ENCODE measurements around the gene PIGU.

The PIGU gene

DNA sequence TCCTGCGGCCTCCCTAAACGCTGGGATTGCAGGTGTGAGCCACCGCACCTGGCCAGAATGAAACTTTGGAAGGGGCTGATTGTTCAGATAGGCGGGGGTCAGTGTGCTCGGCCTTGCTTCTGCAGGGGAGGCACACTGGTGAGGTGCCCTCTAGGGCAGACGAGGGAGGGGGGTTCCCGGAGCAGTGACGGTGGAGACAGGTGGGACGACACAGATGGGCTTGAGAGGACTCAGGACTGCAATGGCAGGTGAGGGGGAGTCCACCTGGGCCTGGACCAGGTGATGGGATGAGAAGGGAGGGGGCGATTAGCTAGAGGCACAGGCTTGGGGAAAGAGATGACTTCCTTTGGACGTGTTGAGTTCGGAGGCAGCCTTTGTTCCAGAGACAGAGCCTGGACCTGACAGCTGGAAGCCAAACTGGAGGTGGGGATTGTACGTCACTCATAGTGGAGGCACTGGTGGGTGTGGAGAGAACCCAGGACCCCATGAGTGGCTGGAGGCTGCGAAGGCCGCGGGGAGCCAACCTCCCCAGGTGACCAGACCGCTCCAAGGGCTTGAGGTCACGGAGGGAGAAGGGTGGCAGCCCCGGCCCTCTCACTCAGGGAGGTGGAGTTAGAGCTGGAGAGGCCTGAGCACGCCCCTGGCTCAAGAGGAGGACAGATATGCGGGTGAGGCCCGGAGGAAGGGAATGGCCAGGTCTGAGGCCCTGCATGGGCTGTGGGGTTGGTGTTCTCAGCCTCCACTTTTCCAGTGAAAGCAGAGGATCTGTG, 128.9 kb downstream of the PIGU start:
- Histone ChIP-seq H3K18ac (ENCODE audit: low read depth in 1 of 2, low read length in 2 of 2) (no peak overlapping the region), H3K27ac (ENCODE audit: low read length, poor library complexity, severe bottlenecking) (no peak overlapping the region), H2BK12ac (ENCODE audit: low read length in 2 of 2) (no peak overlapping the region), H3K4me2 (ENCODE audit: low read length, poor library complexity, severe bottlenecking) (no peak overlapping the region), H3K79me1 (replicated peaks; ENCODE audit: low read length, poor library complexity, severe bottlenecking) (no peaks in the 10 kb centered on the region), H3K14ac (ENCODE audit: low read length in 2 of 2) (peak overlapping the region in 1 of 2 experiments; percentile 27), H2AFZ (ENCODE audit: low read depth, low read length) (no peak overlapping the region), H3K23ac (ENCODE audit: low read length in 2 of 2) (no peak overlapping the region), H3K4ac (ENCODE audit: low read depth in 1 of 2, low read length in 2 of 2) (no peak overlapping the region), H2BK120ac (ENCODE audit: low read depth, low read length) (no peak overlapping the region), H2BK15ac (ENCODE audit: low read depth, poor library complexity, severe bottlenecking) (no peak overlapping the region), H3K4me1 (ENCODE audit: control insufficient read depth, insufficient read depth, low read depth, low read length) (peaks cover 7% of the 10 kb centered on the region), H3K27me3 (ENCODE audit: control insufficient read depth in 1 of 2, insufficient read depth in 1 of 2, low read length in 2 of 2) (no peaks in the 10 kb centered on the region), H4K8ac (ENCODE audit: low read length) (no peak overlapping the region), H3K36me3 (ENCODE audit: control insufficient read depth in 1 of 2, insufficient read depth in 2 of 2, low read depth in 1 of 2, low read length in 2 of 2) (peaks cover 3 to 5% of the 10 kb centered on the region in 2 experiments), H3K4me3 (ENCODE audit: insufficient read depth in 1 of 2, low read depth in 1 of 2, low read length in 2 of 2) (no peak overlapping the region), H2BK5ac (ENCODE audit: low read depth, low read length, poor library complexity, severe bottlenecking) (no peak overlapping the region), H4K91ac (ENCODE audit: low read length) (no peak overlapping the region), H3K9me3 (ENCODE audit: control insufficient read depth, low read length) (no peaks in the 10 kb centered on the region), H2AK5ac (ENCODE audit: low read length, severe bottlenecking) (no peak overlapping the region), H3K9ac (ENCODE audit: low read length) (no peak overlapping the region)
- DNase-seq, result no peak
- 93% methylated on average over 22 of the region's 22 CpGs for WGBS

DNA sequence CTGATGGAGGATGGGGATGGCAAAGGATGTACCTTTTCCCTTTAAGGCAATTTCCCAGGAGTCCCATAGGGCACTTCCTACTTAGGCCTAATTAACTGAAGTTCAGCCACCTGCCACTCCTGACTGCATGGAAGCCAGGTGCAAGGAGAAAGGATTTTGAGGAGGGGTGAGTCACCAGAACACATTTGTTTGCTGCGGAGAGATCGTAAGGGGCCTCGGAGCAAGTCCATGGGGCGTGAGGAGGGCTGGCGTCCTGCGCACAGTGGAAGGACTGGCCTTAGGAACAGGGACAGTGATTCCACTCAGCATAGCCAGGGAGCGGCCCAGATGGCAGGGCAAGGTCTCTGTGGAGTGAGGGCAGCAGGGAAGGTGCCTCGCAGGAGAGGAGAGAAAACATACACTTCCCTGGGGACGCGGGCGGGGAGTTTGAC, 130.1 kb downstream of the PIGU start:
- H3K36me3 ChIP-seq (ENCODE audit: control insufficient read depth in 1 of 2, insufficient read depth in 2 of 2, low read depth in 1 of 2, low read length in 2 of 2), result peaks cover 11% of the 10 kb centered on the region in 2 experiments
- H3K9me3 ChIP-seq (ENCODE audit: control insufficient read depth, low read length), result no peaks in the 10 kb centered on the region
- H3K4me2 ChIP-seq (ENCODE audit: low read length, poor library complexity, severe bottlenecking), result no peak overlapping the region
- no peak overlapping the region for H3K4ac ChIP-seq (ENCODE audit: low read depth in 1 of 2, low read length in 2 of 2)
- no peak overlapping the region for H3K4me3 ChIP-seq (ENCODE audit: insufficient read depth in 1 of 2, low read depth in 1 of 2, low read length in 2 of 2)
- H3K9ac ChIP-seq (ENCODE audit: low read length), result no peak overlapping the region
- WGBS, result 85% methylated on average over 11 of the region's 11 CpGs
- no peak overlapping the region for H2BK15ac ChIP-seq (ENCODE audit: low read depth, poor library complexity, severe bottlenecking)
- H2BK120ac ChIP-seq (ENCODE audit: low read depth, low read length), result no peak overlapping the region
- no peaks in the 10 kb centered on the region for H3K27me3 ChIP-seq (ENCODE audit: control insufficient read depth in 1 of 2, insufficient read depth in 1 of 2, low read length in 2 of 2)
- no peak overlapping the region for H4K8ac ChIP-seq (ENCODE audit: low read length)
- H3K27ac ChIP-seq (ENCODE audit: low read length, poor library complexity, severe bottlenecking), result no peak overlapping the region
- H3K23ac ChIP-seq (ENCODE audit: low read length in 2 of 2), result no peak overlapping the region
- DNase-seq, result no peak
- no peak overlapping the region for H3K14ac ChIP-seq (ENCODE audit: low read length in 2 of 2)
- no peak overlapping the region for H2BK5ac ChIP-seq (ENCODE audit: low read depth, low read length, poor library complexity, severe bottlenecking)
- H2BK12ac ChIP-seq (ENCODE audit: low read length in 2 of 2), result no peak overlapping the region
- no peak overlapping the region for H2AK5ac ChIP-seq (ENCODE audit: low read length, severe bottlenecking)
- H4K91ac ChIP-seq (ENCODE audit: low read length), result no peak overlapping the region
- H3K18ac ChIP-seq (ENCODE audit: low read depth in 1 of 2, low read length in 2 of 2), result no peak overlapping the region
- H3K79me1 ChIP-seq (replicated peaks; ENCODE audit: low read length, poor library complexity, severe bottlenecking), result peaks cover 3% of the 10 kb centered on the region
- H3K4me1 ChIP-seq (ENCODE audit: control insufficient read depth, insufficient read depth, low read depth, low read length), result peaks cover 7% of the 10 kb centered on the region
- no peak overlapping the region for H2AFZ ChIP-seq (ENCODE audit: low read depth, low read length)

DNA sequence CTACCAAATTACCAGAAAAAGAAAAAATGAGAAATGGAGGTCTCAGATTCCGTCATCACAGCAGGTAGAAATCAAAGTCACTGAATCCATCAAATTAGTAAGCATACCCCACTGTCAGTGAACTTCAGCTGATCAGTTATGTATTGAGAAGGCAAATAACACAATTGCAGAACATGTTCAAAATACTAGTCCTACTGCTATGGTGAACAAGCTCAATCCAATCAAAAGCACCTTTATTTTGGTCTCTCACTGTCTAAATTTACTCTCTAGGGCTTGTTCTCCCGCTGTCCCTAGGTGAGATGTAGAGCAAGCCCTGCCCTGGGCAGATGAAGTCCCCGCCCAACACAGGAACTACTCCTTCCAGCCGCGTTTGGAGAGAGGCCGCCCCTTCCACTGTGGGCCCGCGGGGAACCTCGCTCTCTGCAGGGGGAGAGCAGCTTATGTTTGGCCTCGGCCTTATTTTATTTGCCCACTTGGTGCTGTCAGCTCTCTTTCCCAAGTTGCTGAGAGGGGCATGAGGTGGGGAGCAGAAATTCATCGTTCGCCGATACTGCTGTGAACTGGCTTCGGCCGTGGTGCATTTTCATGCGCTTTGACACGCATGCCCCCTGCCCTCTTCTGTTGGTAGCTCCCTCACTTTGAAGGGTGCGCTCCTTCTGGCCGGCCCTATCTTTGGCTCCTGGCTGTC, 132.6 kb downstream of the PIGU start:
- H4K8ac ChIP-seq (ENCODE audit: low read length), result no peak overlapping the region
- no peak overlapping the region for H3K4ac ChIP-seq (ENCODE audit: low read depth in 1 of 2, low read length in 2 of 2)
- WGBS, result 40% methylated on average over 18 of the region's 19 CpGs
- H2AFZ ChIP-seq (ENCODE audit: low read depth, low read length), result no peak overlapping the region
- H3K4me3 ChIP-seq (ENCODE audit: insufficient read depth in 1 of 2, low read depth in 1 of 2, low read length in 2 of 2), result no peak overlapping the region
- peaks cover 7% of the 10 kb centered on the region for H3K79me1 ChIP-seq (replicated peaks; ENCODE audit: low read length, poor library complexity, severe bottlenecking)
- DNase-seq, result no peak
- H4K91ac ChIP-seq (ENCODE audit: low read length), result no peak overlapping the region
- H2BK15ac ChIP-seq (ENCODE audit: low read depth, poor library complexity, severe bottlenecking), result no peak overlapping the region
- H2BK5ac ChIP-seq (ENCODE audit: low read depth, low read length, poor library complexity, severe bottlenecking), result no peak overlapping the region
- H3K9me3 ChIP-seq (ENCODE audit: control insufficient read depth, low read length), result no peaks in the 10 kb centered on the region
- peak overlapping the region; percentile 7 for H3K4me2 ChIP-seq (ENCODE audit: low read length, poor library complexity, severe bottlenecking)
- H3K36me3 ChIP-seq (ENCODE audit: control insufficient read depth in 1 of 2, insufficient read depth in 2 of 2, low read depth in 1 of 2, low read length in 2 of 2), result peaks cover 34 to 36% of the 10 kb centered on the region in 2 experiments
- H3K18ac ChIP-seq (ENCODE audit: low read depth in 1 of 2, low read length in 2 of 2), result no peak overlapping the region
- no peaks in the 10 kb centered on the region for H3K27me3 ChIP-seq (ENCODE audit: control insufficient read depth in 1 of 2, insufficient read depth in 1 of 2, low read length in 2 of 2)
- H2BK12ac ChIP-seq (ENCODE audit: low read length in 2 of 2), result no peak overlapping the region
- H2AK5ac ChIP-seq (ENCODE audit: low read length, severe bottlenecking), result no peak overlapping the region
- no peak overlapping the region for H2BK120ac ChIP-seq (ENCODE audit: low read depth, low read length)
- no peak overlapping the region for H3K14ac ChIP-seq (ENCODE audit: low read length in 2 of 2)
- no peak overlapping the region for H3K23ac ChIP-seq (ENCODE audit: low read length in 2 of 2)
- H3K9ac ChIP-seq (ENCODE audit: low read length), result peak overlapping the region; percentile 18
- H3K4me1 ChIP-seq (ENCODE audit: control insufficient read depth, insufficient read depth, low read depth, low read length), result peaks cover 3% of the 10 kb centered on the region
- no peak overlapping the region for H3K27ac ChIP-seq (ENCODE audit: low read length, poor library complexity, severe bottlenecking)

DNA sequence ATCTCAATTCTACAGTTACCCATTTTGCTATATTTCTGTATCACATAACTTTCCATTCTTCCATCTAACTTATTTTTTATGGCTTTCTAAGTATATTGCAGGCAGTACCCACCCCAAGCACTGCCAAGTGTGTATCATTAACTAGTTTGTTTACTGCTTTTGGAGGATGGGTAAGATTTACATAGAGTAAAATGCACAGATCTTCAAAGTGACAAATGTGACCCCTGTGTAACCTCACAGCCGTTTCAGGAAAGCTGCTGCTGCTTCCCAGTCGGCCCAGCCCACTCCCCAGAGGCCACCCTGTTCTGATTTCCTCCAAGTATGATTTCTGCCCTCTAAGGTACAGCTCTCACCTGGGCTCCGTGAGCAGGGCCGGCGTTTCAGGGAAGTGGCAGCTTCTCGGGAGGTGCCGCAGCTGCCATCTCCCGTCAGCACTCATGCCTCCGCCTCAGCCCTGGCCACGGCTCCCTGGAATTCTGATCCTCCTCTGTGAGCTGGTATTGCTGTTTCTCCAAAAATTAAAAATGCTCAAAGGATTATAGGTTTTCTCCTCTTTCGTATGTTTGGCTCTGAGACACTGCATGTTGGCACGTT, 133.3 kb downstream of the PIGU start:
- H2AFZ ChIP-seq (ENCODE audit: low read depth, low read length), result no peak overlapping the region
- no peak overlapping the region for H3K4me2 ChIP-seq (ENCODE audit: low read length, poor library complexity, severe bottlenecking)
- H3K4me1 ChIP-seq (ENCODE audit: control insufficient read depth, insufficient read depth, low read depth, low read length), result peaks cover 3% of the 10 kb centered on the region
- H2BK15ac ChIP-seq (ENCODE audit: low read depth, poor library complexity, severe bottlenecking), result no peak overlapping the region
- no peak overlapping the region for H4K8ac ChIP-seq (ENCODE audit: low read length)
- WGBS, result 80% methylated on average over 12 of the region's 12 CpGs
- no peak overlapping the region for H3K4me3 ChIP-seq (ENCODE audit: insufficient read depth in 1 of 2, low read depth in 1 of 2, low read length in 2 of 2)
- H2BK5ac ChIP-seq (ENCODE audit: low read depth, low read length, poor library complexity, severe bottlenecking), result no peak overlapping the region
- no peak for DNase-seq
- H2AK5ac ChIP-seq (ENCODE audit: low read length, severe bottlenecking), result no peak overlapping the region
- H3K27me3 ChIP-seq (ENCODE audit: control insufficient read depth in 1 of 2, insufficient read depth in 1 of 2, low read length in 2 of 2), result no peaks in the 10 kb centered on the region
- no peak overlapping the region for H2BK12ac ChIP-seq (ENCODE audit: low read length in 2 of 2)
- H2BK120ac ChIP-seq (ENCODE audit: low read depth, low read length), result no peak overlapping the region
- peaks cover 41 to 42% of the 10 kb centered on the region in 2 experiments for H3K36me3 ChIP-seq (ENCODE audit: control insufficient read depth in 1 of 2, insufficient read depth in 2 of 2, low read depth in 1 of 2, low read length in 2 of 2)
- H4K91ac ChIP-seq (ENCODE audit: low read length), result no peak overlapping the region
- no peak overlapping the region for H3K18ac ChIP-seq (ENCODE audit: low read depth in 1 of 2, low read length in 2 of 2)
- no peak overlapping the region for H3K23ac ChIP-seq (ENCODE audit: low read length in 2 of 2)
- no peak overlapping the region for H3K27ac ChIP-seq (ENCODE audit: low read length, poor library complexity, severe bottlenecking)
- no peak overlapping the region for H3K4ac ChIP-seq (ENCODE audit: low read depth in 1 of 2, low read length in 2 of 2)
- H3K14ac ChIP-seq (ENCODE audit: low read length in 2 of 2), result no peak overlapping the region
- no peaks in the 10 kb centered on the region for H3K9me3 ChIP-seq (ENCODE audit: control insufficient read depth, low read length)
- peaks cover 9% of the 10 kb centered on the region for H3K79me1 ChIP-seq (replicated peaks; ENCODE audit: low read length, poor library complexity, severe bottlenecking)
- H3K9ac ChIP-seq (ENCODE audit: low read length), result peak overlapping the region; percentile 18
